A549 (cell line): ENCODE results near the gene OXT. TPM values are rescaled to one million over a fixed set of nuclear protein-coding genes. Genes with fewer than 3 reads are reported as not detected.
A peak's percentile ranks its signal among the peaks of the same experiment; 100 is the strongest.

Experiments used
- ATAC-seq, 2 experiments: fragments of 200-7000 bp in 1 of 2; fragments of >200 bp in 1 of 2; cut with Nextera tagmentation in 1 of 2; cut with Tn5 transposase in 1 of 2; 3 replicates each; pipeline versions ENCODE4 v1.8.0 to v1.9.1; 2018 to 2020; ENCODE audit warnings: mild to moderate bottlenecking in 1 of 2, moderate library complexity in 1 of 2
- CTCF ChIA-PET: fragments of 300-600 bp; sonication (Branson Sonifier 250); formaldehyde crosslinking; extraction: SDS; loops from one replicate; lab custom pipeline; 2021; ENCODE audit warnings: antibody characterized with exemption, inconsistent platforms; lab: Yijun Ruan, JAX
- POLR2A ChIA-PET: fragments of 350-600 bp; formaldehyde crosslinking; extraction: SDS; loops from one replicate; lab custom pipeline; 2021; ENCODE audit warnings: antibody characterized with exemption, inconsistent platforms; lab: Yijun Ruan, JAX
- DNase-seq, 2 experiments: peaks; one replicate each; pipeline versions ENCODE4 v3.0.0 to v3.0.0-alpha.2; 2011 to 2016; ENCODE audit warnings: low read depth in 1 of 2, low spot score in 1 of 2
- FAIRE-seq: peaks from 2 replicates; lab custom pipeline; 2011; peaks lifted over from hg19 to GRCh38; lab: Jason Lieb, UNC
- H3K27ac ChIP-seq, 2 experiments: fragments of >200 bp; sonication (Bioruptor Twin); formaldehyde crosslinking; 3 replicates each; pipeline ENCODE4 v1.5.1; 2016 to 2017
- H3K4me1 ChIP-seq: fragments of >200 bp; sonication (Bioruptor Twin); formaldehyde crosslinking; 3 replicates; pipeline ENCODE4 v1.6.1; 2016
- H3K4me2 ChIP-seq: fragments of >200 bp; sonication (Bioruptor Twin); formaldehyde crosslinking; 3 replicates; pipeline ENCODE4 v1.6.1; 2016
- H3K4me3 ChIP-seq: fragments of >200 bp; sonication (Bioruptor Twin); formaldehyde crosslinking; 3 replicates; pipeline ENCODE4 v1.5.1; 2016
- H3K9me3 ChIP-seq: fragments of >200 bp; sonication (Bioruptor Twin); formaldehyde crosslinking; 3 replicates; pipeline ENCODE4 v1.6.1; 2016
- CBX2 ChIP-seq: fragments of 200-600 bp; sonication (generic); IDR thresholded peaks from 2 replicates; pipeline ENCODE4 v1.6.1; 2016; ENCODE audit warnings: low read depth, mild to moderate bottlenecking, borderline replicate concordance
- CBX8 ChIP-seq: fragments of 200-600 bp; sonication (generic); IDR thresholded peaks from 2 replicates; pipeline ENCODE4 v1.6.1; 2016
- CEBPB ChIP-seq, 2 experiments: fragments of >200 bp in 1 of 2; sonication (Bioruptor Twin) in 1 of 2; formaldehyde crosslinking in 1 of 2; IDR thresholded peaks; 2 replicates each; pipeline ENCODE4 v1.6.1; 2012 to 2016
- CHD2 ChIP-seq: fragments of 150-350 bp; IDR thresholded peaks from 2 replicates; pipeline ENCODE4 v1.6.1; 2014; ENCODE audit warnings: low read length; ENCODE audit not compliant: partially characterized antibody
- CHD4 ChIP-seq: fragments of 200-600 bp; sonication (generic); IDR thresholded peaks from 2 replicates; pipeline ENCODE4 v1.6.1; 2016; ENCODE audit warnings: antibody characterized with exemption, mild to moderate bottlenecking, borderline replicate concordance
- CTCF ChIP-seq: fragments of >200 bp; sonication (Bioruptor Twin); formaldehyde crosslinking; IDR thresholded peaks from 3 replicates; pipeline ENCODE4 v1.5.1; 2016
- EHMT2 ChIP-seq: fragments of 200-600 bp; sonication (generic); IDR thresholded peaks from 2 replicates; pipeline ENCODE4 v1.6.1; 2016; ENCODE audit warnings: antibody characterized with exemption, low read depth, mild to moderate bottlenecking, moderate library complexity
- EP300 ChIP-seq, 2 experiments: fragments of >200 bp; sonication (Bioruptor Twin); formaldehyde crosslinking; IDR thresholded peaks; 2 replicates in 1 of 2; 3 replicates in 1 of 2; pipeline ENCODE4 v1.6.1; 2016 to 2017
- FOSB ChIP-seq: fragments of 250-450 bp; sonication (Bioruptor Pico); IDR thresholded peaks from 2 replicates; pipeline ENCODE4 v1.5.0; 2020; ENCODE audit warnings: mild to moderate bottlenecking, moderate library complexity
- FOXS1 ChIP-seq: fragments of 250-450 bp; sonication (Bioruptor Pico); IDR thresholded peaks from 2 replicates; pipeline ENCODE4 v1.5.0; 2020; ENCODE audit warnings: mild to moderate bottlenecking, moderate library complexity
- GATA3 ChIP-seq: IDR thresholded peaks from 2 replicates; pipeline ENCODE4 v1.6.1; 2012; ENCODE audit warnings: borderline replicate concordance
- HOXB5 ChIP-seq: fragments of 250-450 bp; sonication (Bioruptor Pico); IDR thresholded peaks from 2 replicates; pipeline ENCODE4 v1.5.0; 2020; ENCODE audit warnings: mild to moderate bottlenecking, moderate library complexity
- JUN ChIP-seq, 2 experiments: fragments of >200 bp; sonication (Bioruptor Twin); formaldehyde crosslinking; IDR thresholded peaks; 2 replicates in 1 of 2; 3 replicates in 1 of 2; pipeline ENCODE4 v1.6.1; 2016 to 2017
- KDM5A ChIP-seq: fragments of 200-600 bp; sonication (generic); IDR thresholded peaks from 2 replicates; pipeline ENCODE4 v1.6.1; 2016; ENCODE audit warnings: antibody characterized with exemption, mild to moderate bottlenecking
- MAX ChIP-seq: IDR thresholded peaks from 2 replicates; pipeline ENCODE4 v1.6.1; 2012
- NFE2L2 ChIP-seq: fragments of 150-350 bp; conservative IDR thresholded peaks from 2 replicates; pipeline ENCODE4 v1.6.1; 2014; ENCODE audit warnings: low read length
- NPAS2 ChIP-seq: fragments of 250-450 bp; sonication (Bioruptor Pico); IDR thresholded peaks from 2 replicates; pipeline ENCODE4 v1.8.0; 2022; ENCODE audit warnings: mild to moderate bottlenecking, moderate library complexity, borderline replicate concordance
- NR3C1 ChIP-seq: fragments of >200 bp; sonication (Bioruptor Twin); formaldehyde crosslinking; IDR thresholded peaks from 3 replicates; pipeline ENCODE4 v1.6.1; 2017
- POLR2A ChIP-seq: IDR thresholded peaks from 2 replicates; pipeline ENCODE4 v1.6.1; 2012; ENCODE audit warnings: mild to moderate bottlenecking, low read length
- RAD21 ChIP-seq, 2 experiments: fragments of >200 bp in 1 of 2; sonication (Bioruptor Twin) in 1 of 2; formaldehyde crosslinking in 1 of 2; IDR thresholded peaks in 1 of 2; conservative IDR thresholded peaks in 1 of 2; 2 replicates in 1 of 2; 3 replicates in 1 of 2; pipeline ENCODE4 v1.6.1; 2012 to 2018; ENCODE audit warnings: inconsistent platforms in 1 of 2
- RARB ChIP-seq: fragments of 250-450 bp; sonication (Bioruptor Pico); IDR thresholded peaks from 2 replicates; pipeline ENCODE4 v1.8.0; 2021; ENCODE audit warnings: mild to moderate bottlenecking, moderate library complexity
- REST ChIP-seq: fragments of 200-600 bp; sonication (generic); IDR thresholded peaks from 2 replicates; pipeline ENCODE4 v1.6.1; 2016; ENCODE audit warnings: antibody characterized with exemption, mild to moderate bottlenecking, moderate library complexity
- RFX5 ChIP-seq: fragments of 450-650 bp; IDR thresholded peaks from 2 replicates; pipeline ENCODE4 v1.7.1; 2014; ENCODE audit warnings: antibody characterized with exemption, mild to moderate bottlenecking, moderate library complexity
- RNF2 ChIP-seq: fragments of 200-600 bp; sonication (generic); IDR thresholded peaks from 2 replicates; pipeline ENCODE4 v1.6.1; 2016; ENCODE audit warnings: low read depth, mild to moderate bottlenecking, antibody characterized with exemption, moderate library complexity, borderline replicate concordance
- SMC3 ChIP-seq: fragments of >200 bp; sonication (Bioruptor Twin); formaldehyde crosslinking; IDR thresholded peaks from 3 replicates; pipeline ENCODE4 v1.6.1; 2018; ENCODE audit warnings: inconsistent platforms
- ZFP36 ChIP-seq: fragments of 450-650 bp; IDR thresholded peaks from 2 replicates; pipeline ENCODE4 v1.6.1; 2014; ENCODE audit warnings: borderline replicate concordance; ENCODE audit not compliant: partially characterized antibody
- WGBS: methylation state at CpG from one replicate; pipeline ENCODE4 v1.1.6; 2017; ENCODE audit errors: missing lambda C conversion rate; 5-methylcytosine and 5-hydroxymethylcytosine counted together
- polyA plus RNA-seq, 4 experiments: library from polyadenylated mRNA; depleted of rRNA in 3 of 4; stranded (reverse); fragments of >200 nt; fragmentation: RNase III in 1 of 4; extraction: RNeasy Plus Mini Kit Qiagen cat#74134 plus additional on column Dnase treatment in 1 of 4; gene quantifications; 2 replicates in 3 of 4; 3 replicates in 1 of 4; pipeline ENCODE4 v1.2.3, GENCODE V29; 2011 to 2017

Gene OXT
- polyA plus RNA-seq, 2 of the 4 experiments (the other 2 are of a cell fraction) = not detected

- POLR2A ChIA-PET = interaction anchor here (0.6 kb wide), 1 partner anchor 57 kb away, joined by 7 read pairs; no protein-coding TSS in a partner anchor
- 89% methylated on average over 8 of the region's 8 CpGs for WGBS
- CTCF ChIA-PET = interaction anchor here (0.8 to 1.9 kb wide), 4 partner anchors 13 to 188 kb away, joined by 3 to 11 read pairs (median 4); no protein-coding TSS in a partner anchor
- TF ChIP-seq CBX8 (no peak), RAD21 (conservative IDR thresholded peaks at IDR 0.05 in 1 of 2, IDR thresholded peaks at IDR 0.05 in 1 of 2) (no peak), MAX (no peak), FOXS1 (CRISPR knock-in tag) (no peak), CHD2 (no peak), RARB (CRISPR knock-in tag) (no peak), EP300 (IDR thresholded peaks at IDR 0.05) (no peak), HOXB5 (CRISPR knock-in tag) (no peak), RFX5 (no peak), NFE2L2 (no peak), NR3C1 (no peak), NPAS2 (CRISPR knock-in tag) (no peak), CTCF (no peak)
- Histone ChIP-seq H3K9me3 (no peaks in the 10 kb centered on the region), H3K4me3 (no peak overlapping the region), H3K4me2 (no peak overlapping the region), H3K27ac (no peak overlapping the region), H3K4me1 (peaks cover 12% of the 10 kb centered on the region; the same call in 2 of the 3 replicates)
- FAIRE-seq (no peak), ATAC-seq (no peak), DNase-seq (no peak)
Observed at GRCh38 chr20:3040086-3040485, 31.3 kb upstream of the OXT start.

- Histone ChIP-seq H3K27ac (no peak overlapping the region), H3K4me3 (no peak overlapping the region), H3K9me3 (no peaks in the 10 kb centered on the region), H3K4me2 (peak overlapping the region; percentile 35; the same call in 2 of the 3 replicates), H3K4me1 (peaks cover 14% of the 10 kb centered on the region; the same call in 2 of the 3 replicates)
- TF ChIP-seq POLR2A (no peak), FOSB (CRISPR knock-in tag) (no peak), KDM5A (no peak), RNF2 (no peak), GATA3 (no peak), CBX2 (no peak), SMC3 (no peak), ZFP36 (no peak)
- no peak for ATAC-seq
- ChIA-PET CTCF (interaction anchor here (1.2 to 2.6 kb wide), 4 partner anchors 11 to 274 kb away, joined by 3 to 16 read pairs (median 6); no protein-coding TSS in a partner anchor), POLR2A (no interaction called here)
- WGBS = 61% methylated on average over 10 of the region's 10 CpGs
- no peak for FAIRE-seq
- no peak for DNase-seq
Observed at GRCh38 chr20:3041854-3042409, 29.5 kb upstream of the OXT start.

- Histone ChIP-seq H3K4me1 (peaks cover 21% of the 10 kb centered on the region), H3K4me3 (no peak overlapping the region), H3K27ac (no peak overlapping the region), H3K9me3 (no peaks in the 10 kb centered on the region), H3K4me2 (no peak overlapping the region)
- ATAC-seq (no peak), FAIRE-seq (no peak), DNase-seq (no peak)
- TF ChIP-seq CEBPB (IDR thresholded peaks at IDR 0.05) (no peak), JUN (IDR thresholded peaks at IDR 0.05) (no peak), REST (no peak), EHMT2 (no peak), CHD4 (no peak), NFE2L2 (no peak), SMC3 (no peak), GATA3 (no peak)
- ChIA-PET POLR2A (no interaction called here), CTCF (interaction anchor here (0.8 to 2.6 kb wide), 4 partner anchors 11 to 274 kb away, joined by 3 to 16 read pairs (median 7); no protein-coding TSS in a partner anchor)
- 88% methylated on average over 5 of the region's 5 CpGs for WGBS
Observed at GRCh38 chr20:3042625-3043024, 28.8 kb upstream of the OXT start.
